ENCODE results near the gene ARID2.

- TF ChIP-seq CTCF (IDR thresholded peaks at IDR 0.05; ENCODE audit: low read length) (no peak), EZH2 (IDR thresholded peaks at IDR 0.05; ENCODE audit: borderline replicate concordance, low read length) (no peak)
These were observed 51.6 kb downstream of the ARID2 start for GRCh38 chr12:45781080-45781479.

Measured in OCI-LY1 (cell line).